Endothelial cell of umbilical vein (primary cell): ENCODE measurements around the gene MSX2. TPM values are rescaled to one million over a fixed set of nuclear protein-coding genes. Genes with fewer than 3 reads are reported as not detected.

Experiments
- BruUV-seq: library from RNA; stranded (reverse); fragments of 400-500 nt; replicated peaks from 2 replicates; lab custom pipeline; 2021; lab: Mats Ljungman, UMichigan
- CTCF ChIA-PET: fragments of 300-600, 350-600 bp; sonication (Branson Sonifier 250); formaldehyde crosslinking; loops from one replicate; lab custom pipeline; 2021; ENCODE audit warnings: antibody characterized with exemption, inconsistent platforms; lab: Charles Lee
- POLR2A ChIA-PET: fragments of 300-600, 350-600 bp; sonication (Branson Sonifier 250); formaldehyde crosslinking; loops from one replicate; lab custom pipeline; 2021; ENCODE audit warnings: antibody characterized with exemption, inconsistent platforms; lab: Charles Lee
- DNase-seq: peaks from one replicate; pipeline ENCODE4 v3.0.0-alpha.2; 2011; ENCODE audit warnings: low read depth, low spot score
- FAIRE-seq: peaks from 2 replicates; lab custom pipeline; 2011; peaks lifted over from hg19 to GRCh38; lab: Jason Lieb, UNC
- H2AFZ ChIP-seq: 2 replicates; pipeline ENCODE4 v1.6.0; 2012; ENCODE audit warnings: low read depth, low read length, control low read depth, inconsistent platforms
- H3K27ac ChIP-seq: 2 replicates; pipeline ENCODE4 v1.5.1; 2011; ENCODE audit warnings: low read depth, mild to moderate bottlenecking, control low read depth, low read length, moderate library complexity; ENCODE audit not compliant: insufficient read depth
- H3K27me3 ChIP-seq, 2 experiments: 2 replicates each; pipeline versions ENCODE4 v1.6.0 to v1.6.1; 2011; ENCODE audit warnings: low read length in 2 of 2, mixed read lengths in 1 of 2; ENCODE audit not compliant: control insufficient read depth in 2 of 2, insufficient read depth in 2 of 2
- H3K36me3 ChIP-seq, 2 experiments: 2 replicates in 1 of 2; 3 replicates in 1 of 2; pipeline ENCODE4 v1.5.1; 2011; ENCODE audit warnings: low read length in 2 of 2, mild to moderate bottlenecking in 1 of 2, moderate library complexity in 1 of 2; ENCODE audit not compliant: control insufficient read depth in 2 of 2, insufficient read depth in 2 of 2; ENCODE audit errors: extremely low read depth in 1 of 2
- H3K4me1 ChIP-seq: 3 replicates; pipeline ENCODE4 v1.5.1; 2011; ENCODE audit warnings: mild to moderate bottlenecking, low read length; ENCODE audit not compliant: control insufficient read depth, insufficient read depth; ENCODE audit errors: extremely low read depth
- H3K4me2 ChIP-seq: 2 replicates; pipeline ENCODE4 v1.6.1; 2011; ENCODE audit warnings: low read length, control low read depth, mixed read lengths; ENCODE audit not compliant: insufficient read depth
- H3K4me3 ChIP-seq, 3 experiments: fragments of 200-600 bp in 1 of 3; sonication (generic), shearing (Covaris generic) in 1 of 3; replicated peaks in 1 of 3; 2 replicates each; pipeline ENCODE4 v1.5.1; 2011 to 2016; ENCODE audit warnings: control low read depth in 3 of 3, low read length in 3 of 3, mild to moderate bottlenecking in 2 of 3, inconsistent platforms in 1 of 3, low read depth in 1 of 3, moderate library complexity in 1 of 3; ENCODE audit not compliant: insufficient read depth in 1 of 3
- H3K79me2 ChIP-seq: 2 replicates; pipeline ENCODE4 v1.6.0; 2012; ENCODE audit warnings: low read length, inconsistent platforms; ENCODE audit not compliant: control insufficient read depth, insufficient read depth
- H3K9ac ChIP-seq: replicated peaks from 2 replicates; pipeline ENCODE3; 2011; ENCODE audit warnings: low read length, control low read depth; ENCODE audit not compliant: insufficient read depth; ENCODE audit errors: extremely low read depth
- H3K9me1 ChIP-seq: replicated peaks from 3 replicates; pipeline ENCODE4 v1.6.0; 2011; ENCODE audit warnings: mild to moderate bottlenecking, low read length; ENCODE audit not compliant: control insufficient read depth, insufficient read depth; ENCODE audit errors: extremely low read depth
- H3K9me3 ChIP-seq: replicated peaks from 2 replicates; pipeline ENCODE4 v1.5.1; 2012; ENCODE audit warnings: low read length, inconsistent platforms; ENCODE audit not compliant: control insufficient read depth, insufficient read depth
- H4K20me1 ChIP-seq: replicated peaks from 2 replicates; pipeline ENCODE3; 2011; ENCODE audit warnings: mild to moderate bottlenecking, low read length; ENCODE audit not compliant: control insufficient read depth, insufficient read depth; ENCODE audit errors: extremely low read depth
- CTCF ChIP-seq, 2 donors: IDR thresholded peaks; 1 replicate in 1 of 2; 2 replicates in 1 of 2; pipeline ENCODE4 v1.5.1; 2011; ENCODE audit warnings: low read length in 2 of 2, mild to moderate bottlenecking in 2 of 2, moderate library complexity in 2 of 2, control low read depth in 1 of 2, inconsistent platforms in 1 of 2, low read depth in 1 of 2; ENCODE audit not compliant: insufficient read depth in 1 of 2; ENCODE audit errors: extremely low read depth in 1 of 2
- EZH2 ChIP-seq: IDR thresholded peaks from 2 replicates; pipeline ENCODE4 v1.6.1; 2012; ENCODE audit warnings: borderline replicate concordance, low read depth, mild to moderate bottlenecking, moderate library complexity, low read length, inconsistent platforms; ENCODE audit not compliant: severe bottlenecking
- FOS ChIP-seq: IDR thresholded peaks from 2 replicates; pipeline ENCODE4 v1.6.1; 2011; ENCODE audit warnings: mild to moderate bottlenecking, low read length, moderate library complexity, borderline replicate concordance; ENCODE audit not compliant: insufficient read depth
- GATA2 ChIP-seq: IDR thresholded peaks from 2 replicates; pipeline ENCODE4 v1.7.0; 2011; ENCODE audit warnings: low read depth, mild to moderate bottlenecking, moderate library complexity, mixed read lengths, low read length; ENCODE audit not compliant: insufficient read length, insufficient read depth
- JUN ChIP-seq: IDR thresholded peaks from 2 replicates; pipeline ENCODE4 v1.6.1; 2011; ENCODE audit warnings: borderline replicate concordance, low read depth; ENCODE audit not compliant: insufficient read length, insufficient read depth
- MYC ChIP-seq: IDR thresholded peaks from one replicate; pipeline ENCODE4 v1.6.1; 2011; ENCODE audit warnings: mild to moderate bottlenecking, low read depth, low read length
- POLR2A ChIP-seq: IDR thresholded peaks from 2 replicates; pipeline ENCODE4 v1.6.1; 2012; ENCODE audit warnings: low read depth, mild to moderate bottlenecking, control low read depth, low read length
- POLR2AphosphoS5 ChIP-seq: IDR thresholded peaks from 2 replicates; pipeline ENCODE4 v1.6.1; 2012; ENCODE audit warnings: low read depth, mild to moderate bottlenecking, control low read depth, low read length, moderate library complexity; ENCODE audit not compliant: insufficient read depth
- dilution Hi-C: fragments of 300-500 bp; cut with MboI; formaldehyde crosslinking; loops from one replicate; pipeline ENCODE4 v1.15.0; 2019; ENCODE audit warnings: low sequenced_read_pairs; ENCODE audit not compliant: extremely low pct_ligation_motif_present
- intact Hi-C: fragments of 100-400 bp; cut with micrococcal nuclease; formaldehyde crosslinking; loops from one replicate; pipeline ENCODE4 v1.10.0; 2022
- polyA plus RNA-seq, 4 experiments: library from polyadenylated mRNA; depleted of rRNA in 3 of 4; stranded (reverse) in 3 of 4; unstranded in 1 of 4; fragments of >200 nt; gene quantifications; 2 replicates each; pipeline versions ENCODE4 v1.2.1 to v1.2.3, GENCODE V29; 2011 to 2012; ENCODE audit warnings: missing spikeins in 1 of 4
- total RNA-seq: library from RNA; stranded (reverse); gene quantifications from 2 replicates; pipeline ENCODE4 v1.2.3, GENCODE V29; 2021
- TF ChIP-seq, protein P1 (sequence below): IDR thresholded peaks from 2 replicates; pipeline ENCODE4 v1.6.1; 2011; ENCODE audit not compliant: insufficient read depth, insufficient read length

The MSX2 gene
- total and polyA plus RNA-seq, 2 donors (not counting 3 experiments of a cell fraction or from before 2014, with no cell fraction given) = not detected

DNA sequence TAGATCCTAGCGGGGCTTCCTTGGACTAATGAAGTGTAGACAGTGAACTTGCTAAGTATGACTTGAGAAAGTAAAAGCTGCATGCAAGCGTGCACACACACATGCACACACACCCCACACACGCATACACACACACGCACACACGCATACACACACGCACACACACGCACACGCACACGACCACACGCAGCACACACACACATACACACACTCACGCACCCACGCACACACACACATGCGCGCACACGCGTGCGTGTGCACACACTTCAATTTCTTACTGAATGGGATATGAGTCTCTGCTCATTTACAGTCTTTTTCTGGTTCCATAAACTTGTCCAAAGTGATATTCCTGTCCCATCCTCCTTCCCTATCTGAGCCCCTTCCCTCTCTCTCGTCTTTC lies 41.2 kb downstream of the MSX2 start:
- H3K9me3 ChIP-seq = no peaks in the 10 kb centered on the region
- no peaks in the 10 kb centered on the region for H4K20me1 ChIP-seq
- intact Hi-C loops = no loop called here
- no peaks in the 10 kb centered on the region for H3K4me1 ChIP-seq
- no peaks in the 10 kb centered on the region for H3K27me3 ChIP-seq
- H3K79me2 ChIP-seq = no peaks in the 10 kb centered on the region
- TF ChIP-seq POLR2AphosphoS5 (no peak), EZH2 (no peak), CTCF (IDR thresholded peaks at IDR 0.05; ENCODE audit: extremely low read depth in 1 of 2, insufficient read depth in 1 of 2, low read depth in 1 of 2, low read length in 2 of 2) (no peak), POLR2A (no peak), JUN (no peak), GATA2 (no peak), FOS (no peak), MYC (no peak)
- TF ChIP-seq, protein P1, sequence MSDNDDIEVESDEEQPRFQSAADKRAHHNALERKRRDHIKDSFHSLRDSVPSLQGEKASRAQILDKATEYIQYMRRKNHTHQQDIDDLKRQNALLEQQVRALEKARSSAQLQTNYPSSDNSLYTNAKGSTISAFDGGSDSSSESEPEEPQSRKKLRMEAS = no peak
- no peaks in the 10 kb centered on the region for H3K36me3 ChIP-seq
- ChIA-PET CTCF (no interaction called here), POLR2A (no interaction called here)
- no peak overlapping the region for H2AFZ ChIP-seq
- BruUV-seq = no TSS peak
- no peaks in the 10 kb centered on the region for H3K9me1 ChIP-seq
- DNase-seq (no peak), FAIRE-seq (no peak)
- dilution Hi-C loops = no loop called here
- no peak overlapping the region for H3K9ac ChIP-seq
- H3K4me3 ChIP-seq = no peak overlapping the region
- H3K4me2 ChIP-seq = no peak overlapping the region
- H3K27ac ChIP-seq = no peak overlapping the region
